ENCODE data around the gene ATP6V0C.

Gene ATP6V0C

GRCh38 chr16:2505695-2506094 is 8.1 kb upstream of the ATP6V0C start:
- in situ Hi-C loops (cut with MboI; ENCODE audit: low sequenced_read_pairs) = no loop called here

GRCh38 chr16:2507052-2507659 is 6.6 kb upstream of the ATP6V0C start:
- in situ Hi-C loops (cut with MboI; ENCODE audit: low sequenced_read_pairs) = no loop called here

GRCh38 chr16:2507665-2508064 is 6.1 kb upstream of the ATP6V0C start:
- in situ Hi-C loops (cut with MboI; ENCODE audit: low sequenced_read_pairs) = no loop called here

GRCh38 chr16:2508722-2509400 is 4.9 kb upstream of the ATP6V0C start:
- in situ Hi-C loops (cut with MboI; ENCODE audit: low sequenced_read_pairs) = no loop called here

- in situ Hi-C loops (cut with MboI; ENCODE audit: low sequenced_read_pairs) = no loop called here
These were observed 2.5 kb upstream of the ATP6V0C start for GRCh38 chr16:2511128-2511800.

GRCh38 chr16:2511996-2512734 is 1.6 kb upstream of the ATP6V0C start:
- in situ Hi-C loops (cut with MboI; ENCODE audit: low sequenced_read_pairs) = no loop called here

GRCh38 chr16:2512735-2513404 is 882 bp upstream of the ATP6V0C start:
- in situ Hi-C loops (cut with MboI; ENCODE audit: low sequenced_read_pairs) = no loop called here

GRCh38 chr16:2514333-2515179 is 804 bp downstream of the ATP6V0C start:
- in situ Hi-C loops (cut with MboI; ENCODE audit: low sequenced_read_pairs) = no loop called here

- in situ Hi-C loops (cut with MboI; ENCODE audit: low sequenced_read_pairs) = no loop called here
These were observed 1.6 kb downstream of the ATP6V0C start for GRCh38 chr16:2515180-2515851.

- in situ Hi-C loops (cut with MboI; ENCODE audit: low sequenced_read_pairs) = no loop called here
These were observed 2.9 kb downstream of the ATP6V0C start for GRCh38 chr16:2516391-2517240.

- in situ Hi-C loops (cut with MboI; ENCODE audit: low sequenced_read_pairs) = no loop called here
These were observed 4.3 kb downstream of the ATP6V0C start for GRCh38 chr16:2517954-2518605.

- in situ Hi-C loops (cut with MboI; ENCODE audit: low sequenced_read_pairs) = no loop called here
These were observed 5.3 kb downstream of the ATP6V0C start for GRCh38 chr16:2518823-2519710.

GRCh38 chr16:2519711-2520080 is 5.9 kb downstream of the ATP6V0C start:
- in situ Hi-C loops (cut with MboI; ENCODE audit: low sequenced_read_pairs) = no loop called here

- in situ Hi-C loops (cut with MboI; ENCODE audit: low sequenced_read_pairs) = no loop called here
These were observed 6.5 kb downstream of the ATP6V0C start, which contains the start of gene AMDHD2 for GRCh38 chr16:2520097-2520783. Gene AMDHD2 (plus strand): TSS chr16:2520371. CDS start chr16:2520459, 88 bp downstream.

GRCh38 chr16:2520784-2521531 is 7.2 kb downstream of the ATP6V0C start:
- in situ Hi-C loops (cut with MboI; ENCODE audit: low sequenced_read_pairs) = no loop called here

GRCh38 chr16:2523801-2524231 is 10.1 kb downstream of the ATP6V0C start:
- in situ Hi-C loops (cut with MboI; ENCODE audit: low sequenced_read_pairs) = no loop called here

Data from HL-60/S4 treated with retinoic acid at 250 ng/mL for 4 days and 3 days (cell line).